Measurements from ENCODE around the gene CD27. TPM values are rescaled to one million over a fixed set of nuclear protein-coding genes. Genes with fewer than 3 reads are reported as not detected.
"Not testable (repeated sequence)": the region's sequence is repeated elsewhere in the genome, so short reads cannot be mapped to it uniquely, and the experiment has no call there.

CD27 gene
- total and polyA plus RNA-seq, 8 donors: 0.92 to 8.7 (median 3.2) TPM; not detected in 3

DNA sequence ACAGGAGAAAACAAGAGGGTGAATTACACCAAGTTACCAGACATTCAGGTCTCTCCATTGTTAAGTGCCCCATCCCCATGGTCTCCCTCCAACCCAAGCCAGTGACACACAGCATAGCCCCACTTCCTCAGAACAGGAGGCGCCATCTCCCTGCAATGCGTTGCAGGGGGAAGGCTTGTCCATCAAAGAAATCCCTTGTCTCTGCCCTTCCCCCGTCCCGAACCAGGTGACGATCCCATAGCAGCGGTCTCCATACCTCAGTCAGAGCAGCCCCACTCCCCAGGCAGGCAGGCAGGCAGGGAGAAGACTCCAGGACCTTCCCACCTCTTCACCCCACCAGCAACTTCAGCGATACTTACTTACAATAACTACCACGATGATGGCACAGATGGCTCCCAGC lies 19.8 kb downstream of the CD27 start:
- no peak overlapping the region for H3K4me3 ChIP-seq
- peaks cover 50 to 72% (median 67%) of the 10 kb centered on the region in 4 donors for H3K36me3 ChIP-seq
- intact Hi-C loops (cut with DNase I; ENCODE audit: low total_unique reads): loop anchor here (5.0 to 10.0 kb wide), 2 partner anchors 37 to 140 kb away; no protein-coding TSS in a partner anchor
- peaks cover 22 to 87% (median 30%) of the 10 kb centered on the region in 4 donors for H3K4me1 ChIP-seq
- no peak for DNase-seq
- H3K27ac ChIP-seq: peak overlapping the region in 3 of 5 donors; percentile 50 to 75 (median 59)
- no peaks in the 10 kb centered on the region for H3K9me3 ChIP-seq
- WGBS, 5 donors: 87 to 93% (median 89%) methylated on average over 8 of the region's 8 CpGs
- H3K27me3 ChIP-seq: no peaks in the 10 kb centered on the region
- no peak for TF ChIP-seq POLR2A (IDR thresholded peaks at IDR 0.05)
- TF ChIP-seq CTCF (IDR thresholded peaks at IDR 0.05): no peak
- no peak for TF ChIP-seq POLR2AphosphoS5 (IDR thresholded peaks at IDR 0.05)
- no peak for TF ChIP-seq EP300 (IDR thresholded peaks at IDR 0.05)

DNA sequence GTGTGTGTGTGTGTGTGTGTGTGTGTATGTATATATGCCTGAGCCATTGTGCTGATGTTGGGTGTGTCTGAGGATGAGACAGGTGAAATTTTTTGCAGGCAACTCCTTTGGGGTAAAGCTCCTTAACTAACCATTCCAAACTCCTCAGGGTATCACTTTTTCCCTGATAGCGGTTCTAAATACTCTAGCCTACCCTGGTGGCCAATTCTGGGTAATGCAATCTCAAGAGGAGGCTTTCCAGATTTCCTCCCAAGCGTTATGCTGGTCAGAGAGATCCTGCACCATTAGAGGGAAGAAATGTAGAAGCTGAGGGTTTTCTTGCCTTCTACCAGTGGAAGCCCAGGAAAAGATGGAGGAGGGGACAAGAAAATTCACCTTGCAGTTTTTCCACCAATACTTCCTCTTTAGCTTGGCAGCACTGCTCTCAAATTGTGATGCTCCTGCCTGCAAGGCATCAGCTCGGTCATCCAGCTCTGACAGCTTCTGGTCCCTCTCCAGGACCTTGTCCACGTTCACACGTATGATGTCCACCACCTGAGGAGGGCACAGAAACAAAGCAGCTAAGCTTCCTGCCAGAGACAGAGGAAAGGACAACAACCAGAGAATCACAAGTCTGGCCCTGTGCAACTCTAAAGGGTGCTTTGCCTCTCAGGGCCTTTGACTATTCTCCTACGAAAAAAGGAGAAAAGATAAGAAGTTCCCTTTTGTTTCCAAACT lies 20.9 kb downstream of the CD27 start:
- 34 to 48% (median 40%) methylated on average over 6 of the region's 6 CpGs for WGBS, 5 donors
- DNase-seq: peak; percentile 53 to 88
- no peaks in the 10 kb centered on the region for H3K27me3 ChIP-seq

GRCh38 chr12:6466184-6466573 lies 21.4 kb downstream of the CD27 start:
- 84 to 90% (median 86%) methylated on average over 5 of the region's 5 CpGs for WGBS, 5 donors

More for the DNA sequence above, 20.9 kb downstream of the CD27 start:
- intact Hi-C loops (cut with DNase I; ENCODE audit: low total_unique reads): loop anchor here (10.0 kb wide), 1 partner anchor 141 kb away; no protein-coding TSS in a partner anchor
- peaks cover 42 to 61% (median 56%) of the 10 kb centered on the region in 4 donors for H3K36me3 ChIP-seq
- TF ChIP-seq CTCF (IDR thresholded peaks at IDR 0.05): peak in 6 of 7 experiments; percentile 50 to 94 (median 80)
- TF ChIP-seq POLR2A (IDR thresholded peaks at IDR 0.05): no peak
- TF ChIP-seq POLR2AphosphoS5 (IDR thresholded peaks at IDR 0.05): peak in 1 of 3 donors; percentile 56
- no peak overlapping the region for H3K4me3 ChIP-seq
- H3K9me3 ChIP-seq: no peaks in the 10 kb centered on the region
- peak overlapping the region in 2 of 5 donors; percentile 12 to 25 for H3K27ac ChIP-seq
- H3K4me1 ChIP-seq: peaks cover 27 to 86% (median 35%) of the 10 kb centered on the region in 4 donors

GRCh38 chr12:6466751-6467150 lies 22.0 kb downstream of the CD27 start:
- intact Hi-C loops (cut with DNase I; ENCODE audit: low total_unique reads): loop anchor here (10.0 kb wide), 1 partner anchor 142 kb away; no protein-coding TSS in a partner anchor

More at GRCh38 chr12:6466184-6466573, 21.4 kb downstream of the CD27 start:
- Histone ChIP-seq H3K36me3 (peaks cover 36 to 55% (median 50%) of the 10 kb centered on the region in 4 donors), H3K9me3 (no peaks in the 10 kb centered on the region), H3K4me1 (peaks cover 29 to 82% (median 34%) of the 10 kb centered on the region in 4 donors), H3K27ac (peak overlapping the region in 2 of 5 donors; percentile 12 to 25), H3K27me3 (no peaks in the 10 kb centered on the region), H3K4me3 (no peak overlapping the region)
- no peak for DNase-seq
- intact Hi-C loops (cut with DNase I; ENCODE audit: low total_unique reads): loop anchor here (10.0 kb wide), 1 partner anchor 141 kb away; no protein-coding TSS in a partner anchor
- TF ChIP-seq POLR2A (IDR thresholded peaks at IDR 0.05) (no peak), CTCF (IDR thresholded peaks at IDR 0.05) (no peak), EP300 (IDR thresholded peaks at IDR 0.05) (no peak), POLR2AphosphoS5 (IDR thresholded peaks at IDR 0.05) (no peak)

DNA sequence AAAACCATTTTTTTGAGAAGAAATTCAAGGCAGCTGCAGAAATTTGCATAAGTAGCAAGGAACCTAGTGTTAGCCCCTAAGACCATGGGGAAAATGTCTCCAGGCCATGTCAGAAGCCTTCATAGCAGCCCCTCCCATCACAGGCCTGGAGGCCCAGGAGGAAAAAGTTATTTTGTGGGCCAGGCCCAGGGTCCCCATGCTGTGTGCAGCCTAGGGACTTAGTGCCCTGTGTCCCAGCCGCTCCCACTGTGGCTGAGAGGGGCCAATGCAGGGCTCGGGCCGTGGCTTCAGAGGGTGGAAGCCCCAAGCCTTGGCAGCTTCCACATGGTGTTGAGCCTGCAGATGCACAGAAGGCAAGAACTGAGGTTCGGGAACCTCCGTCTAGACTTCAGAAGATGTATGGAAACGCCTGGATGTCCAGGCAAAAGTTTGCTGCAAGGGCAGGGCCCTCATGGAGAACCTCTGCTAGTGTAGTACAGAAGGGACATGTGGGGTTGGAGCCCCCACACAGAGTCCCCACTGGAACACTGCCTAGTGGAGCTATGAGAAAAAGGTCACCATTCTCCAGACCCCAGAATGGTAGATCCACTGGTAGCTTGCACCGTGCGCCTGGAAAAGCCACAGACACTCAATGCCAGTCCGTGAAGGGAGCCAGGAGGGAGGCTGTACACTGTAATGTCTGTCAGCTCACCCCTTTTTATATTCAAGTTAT lies 23.0 kb downstream of the CD27 start:
- not testable (repeated sequence) for DNase-seq, H3K9me3 ChIP-seq, H3K4me3 ChIP-seq, H3K27me3 ChIP-seq
- 83 to 97% (median 95%) methylated on average over 4 to 9 of the region's 9 CpGs for WGBS, 5 donors
- intact Hi-C loops (cut with DNase I; ENCODE audit: low total_unique reads): loop anchor here (10.0 kb wide), 1 partner anchor 143 kb away; no protein-coding TSS in a partner anchor
- H3K27ac ChIP-seq: peak overlapping the region in 1 of 5 donors; percentile 25
- H3K36me3 ChIP-seq: peaks cover 23 to 40% (median 35%) of the 10 kb centered on the region in 4 donors
- H3K4me1 ChIP-seq: peaks cover 31 to 78% (median 33%) of the 10 kb centered on the region in 4 donors

More at GRCh38 chr12:6466751-6467150, 22.0 kb downstream of the CD27 start:
- not testable (repeated sequence) for H3K4me3 ChIP-seq, H3K27me3 ChIP-seq, DNase-seq, H3K9me3 ChIP-seq, H3K27ac ChIP-seq
- H3K4me1 ChIP-seq: peaks cover 32 to 83% (median 37%) of the 10 kb centered on the region in 4 donors
- 83 to 96% (median 93%) methylated on average over 4 of the region's 4 CpGs for WGBS, 5 donors
- H3K36me3 ChIP-seq: peaks cover 30 to 50% (median 45%) of the 10 kb centered on the region in 4 donors

Measured in stomach (tissue), 9 donors.